K562 (cell line): ENCODE measurements around the gene GDF9. TPM values are rescaled to one million over a fixed set of nuclear protein-coding genes. Genes with fewer than 3 reads are reported as not detected.

Experiments used
- ESRRA ChIP-seq: fragments of 450-650 bp; IDR thresholded peaks from 2 replicates; pipeline ENCODE4 v1.6.1; 2014; ENCODE audit warnings: low read depth, mild to moderate bottlenecking, moderate library complexity, borderline replicate concordance
- FOXA1 ChIP-seq: fragments of 450-650 bp; IDR thresholded peaks from 2 replicates; pipeline ENCODE4 v1.6.1; 2016; ENCODE audit warnings: mild to moderate bottlenecking, borderline replicate concordance
- HDAC1 ChIP-seq, 2 experiments: fragments of 450-650 bp; IDR thresholded peaks; 2 replicates each; pipeline ENCODE4 v1.6.1; 2016 to 2017; ENCODE audit warnings: inconsistent platforms in 1 of 2, mild to moderate bottlenecking in 1 of 2, moderate library complexity in 1 of 2
- HDAC3 ChIP-seq: fragments of 450-650 bp; IDR thresholded peaks from 2 replicates; pipeline ENCODE4 v1.6.1; 2018; ENCODE audit warnings: borderline replicate concordance, mild to moderate bottlenecking, moderate library complexity; ENCODE audit not compliant: partially characterized antibody
- MAZ ChIP-seq, 2 experiments: fragments of 450-650 bp in 1 of 2; sonication (generic) in 1 of 2; formaldehyde crosslinking; IDR thresholded peaks in 1 of 2; conservative IDR thresholded peaks in 1 of 2; 2 replicates each; pipeline versions ENCODE4 v1.4.0 to v1.5.0; 2020; ENCODE audit warnings: mild to moderate bottlenecking in 1 of 2, missing genetic modification reagents in 1 of 2
- NFATC3 ChIP-seq: fragments of 450-650 bp; IDR thresholded peaks from 2 replicates; pipeline ENCODE4 v1.6.1; 2017; ENCODE audit warnings: mild to moderate bottlenecking
- PYGO2 ChIP-seq: fragments of 450-650 bp; IDR thresholded peaks from 2 replicates; pipeline ENCODE4 v1.6.1; 2016; ENCODE audit warnings: mild to moderate bottlenecking, missing genetic modification characterization, moderate library complexity, missing compliant biosample characterization
- RBBP5 ChIP-seq: fragments of 200-600 bp; sonication (generic); IDR thresholded peaks from 2 replicates; pipeline ENCODE4 v1.6.1; 2012; ENCODE audit warnings: borderline replicate concordance, mild to moderate bottlenecking, low read length, control low read depth, inconsistent platforms; ENCODE audit not compliant: insufficient read depth, poor library complexity, severe bottlenecking
- SLC30A9 ChIP-seq: fragments of 250-450 bp; sonication (Bioruptor Pico); IDR thresholded peaks from 2 replicates; pipeline ENCODE4 v1.8.0; 2022; ENCODE audit warnings: mild to moderate bottlenecking, moderate library complexity
- SNRNP70 ChIP-seq: fragments of 200-400 bp; formaldehyde crosslinking; optimal IDR thresholded peaks from 2 replicates; pipeline ENCODE3; 2017; ENCODE audit warnings: low read depth, low read length
- SPI1 ChIP-seq: IDR thresholded peaks from 2 replicates; pipeline ENCODE4 v1.6.1; 2011; ENCODE audit warnings: low read depth, low read length, control low read depth, borderline replicate concordance
- SREBF2 ChIP-seq: sonication (generic); formaldehyde crosslinking; IDR thresholded peaks from 2 replicates; pipeline ENCODE4 v1.4.0; 2020; ENCODE audit warnings: mild to moderate bottlenecking, missing genetic modification reagents
- SRSF7 ChIP-seq: fragments of 200-400 bp; formaldehyde crosslinking; optimal IDR thresholded peaks from 2 replicates; pipeline ENCODE3; 2017; ENCODE audit warnings: mild to moderate bottlenecking, low read depth, low read length
- ZNF134 ChIP-seq: fragments of 250-450 bp; sonication (Bioruptor Pico); conservative IDR thresholded peaks from 2 replicates; pipeline ENCODE4 v1.4.0; 2020
- ZNF184 ChIP-seq: sonication (generic); formaldehyde crosslinking; IDR thresholded peaks from 2 replicates; pipeline ENCODE4 v1.5.0; 2020; ENCODE audit warnings: missing genetic modification reagents
- ZNF263 ChIP-seq: sonication (generic); formaldehyde crosslinking; IDR thresholded peaks from 2 replicates; pipeline ENCODE4 v1.8.0; 2022; ENCODE audit warnings: mild to moderate bottlenecking, missing genetic modification reagents, borderline replicate concordance
- polyA plus RNA-seq, 8 experiments: library from polyadenylated mRNA; depleted of rRNA in 4 of 8; stranded (reverse) in 5 of 8; unstranded in 3 of 8; fragments of >200 nt; fragmentation: Nextera tagmentation in 2 of 8; fragmentation: Illumina TruSeq in 1 of 8; extraction: Ambion mirVana in 2 of 8; extraction: Trizol in 1 of 8; gene quantifications; 2 replicates each; pipeline versions ENCODE4 v1.2.1 to v1.2.3, GENCODE V29; 2011 to 2014; ENCODE audit warnings: inconsistent platforms in 1 of 8, missing spikeins in 1 of 8
- total RNA-seq, 7 experiments: library from RNA; depleted of rRNA in 6 of 7; stranded (reverse); fragments of >200 nt in 6 of 7; fragmentation: Illumina TruSeq in 2 of 7; extraction: Trizol in 2 of 7; gene quantifications; 2 replicates each; pipeline versions ENCODE4 v1.2.1 to v1.2.3, GENCODE V29; 2011 to 2021; ENCODE audit warnings: low replicate concordance in 1 of 7
- TF ChIP-seq, protein P1 (sequence below): fragments of 250-450 bp; sonication (Bioruptor Pico); IDR thresholded peaks from 2 replicates; pipeline ENCODE4 v1.5.1; 2021; ENCODE audit warnings: mild to moderate bottlenecking
- TF ChIP-seq, protein P2 (sequence below): fragments of 250-450 bp; sonication (Bioruptor Pico); IDR thresholded peaks from 2 replicates; pipeline ENCODE4 v1.8.0; 2022; ENCODE audit warnings: moderate library complexity, mild to moderate bottlenecking, inconsistent platforms
- TF ChIP-seq, protein P3 (sequence below): fragments of 200-800 bp; sonication (Bioruptor generic); IDR thresholded peaks from 2 replicates; pipeline ENCODE4 v1.6.1; 2017; ENCODE audit warnings: missing genetic modification characterization, missing compliant biosample characterization
- TF ChIP-seq, protein P4 (sequence below): sonication (generic); formaldehyde crosslinking; IDR thresholded peaks from 2 replicates; pipeline ENCODE4 v1.8.1; 2023; ENCODE audit warnings: mild to moderate bottlenecking, missing genetic modification reagents
- TF ChIP-seq, protein P5 (sequence below): fragments of 450-650 bp; formaldehyde crosslinking; IDR thresholded peaks from 2 replicates; pipeline ENCODE4 v1.4.0; 2020; ENCODE audit warnings: mild to moderate bottlenecking

Gene GDF9
- total and polyA plus RNA-seq, 9 of the 15 experiments (the other 6 are each of a cell fraction or from before 2014, with no cell fraction given): 0.10 to 0.70 (median 0.20) TPM; not detected in 1

DNA sequence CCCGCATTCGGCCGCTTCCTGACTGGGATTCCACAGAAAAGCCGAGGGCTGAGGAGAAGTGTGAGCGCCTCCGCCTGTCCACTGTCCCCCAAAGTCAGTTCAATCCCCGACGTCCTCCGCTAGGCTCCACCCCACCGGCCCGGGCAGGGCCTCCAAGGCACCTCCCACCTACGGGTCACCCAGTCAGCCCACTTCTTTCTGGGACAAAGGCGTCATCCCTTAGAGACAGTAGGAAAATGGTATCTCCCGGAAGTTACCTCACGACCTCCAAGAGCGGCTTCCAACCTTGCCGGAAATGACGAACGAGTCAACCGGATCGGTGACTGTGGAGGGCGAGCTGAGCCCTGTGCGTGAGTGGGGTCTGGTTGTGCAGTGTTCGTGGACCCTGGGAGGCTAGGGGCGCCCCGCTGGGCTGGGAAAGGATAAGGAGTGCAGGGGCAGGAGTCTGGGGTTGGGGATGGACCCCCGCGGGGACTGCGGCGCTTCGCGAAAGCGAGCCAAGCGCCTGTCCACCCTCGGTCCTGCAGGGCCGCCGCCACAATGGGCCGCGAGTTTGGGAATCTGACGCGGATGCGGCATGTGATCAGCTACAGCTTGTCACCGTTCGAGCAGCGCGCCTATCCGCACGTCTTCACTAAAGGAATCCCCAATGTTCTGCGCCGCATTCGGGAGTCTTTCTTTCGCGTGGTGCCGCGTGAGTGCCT is at the start of gene GDF9, which contains the start of gene UQCRQ (continued):
- TF ChIP-seq, protein P1, sequence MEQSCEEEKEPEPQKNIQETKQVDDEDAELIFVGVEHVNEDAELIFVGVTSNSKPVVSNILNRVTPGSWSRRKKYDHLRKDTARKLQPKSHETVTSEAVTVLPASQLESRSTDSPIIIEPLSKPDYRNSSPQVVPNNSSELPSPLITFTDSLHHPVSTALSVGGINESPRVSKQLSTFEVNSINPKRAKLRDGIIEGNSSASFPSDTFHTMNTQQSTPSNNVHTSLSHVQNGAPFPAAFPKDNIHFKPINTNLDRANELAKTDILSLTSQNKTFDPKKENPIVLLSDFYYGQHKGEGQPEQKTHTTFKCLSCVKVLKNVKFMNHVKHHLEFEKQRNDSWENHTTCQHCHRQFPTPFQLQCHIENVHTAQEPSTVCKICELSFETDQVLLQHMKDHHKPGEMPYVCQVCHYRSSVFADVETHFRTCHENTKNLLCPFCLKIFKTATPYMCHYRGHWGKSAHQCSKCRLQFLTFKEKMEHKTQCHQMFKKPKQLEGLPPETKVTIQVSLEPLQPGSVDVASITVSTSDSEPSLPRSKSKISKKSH (CRISPR knock-in tag): no peak
- TF ChIP-seq, protein P2, sequence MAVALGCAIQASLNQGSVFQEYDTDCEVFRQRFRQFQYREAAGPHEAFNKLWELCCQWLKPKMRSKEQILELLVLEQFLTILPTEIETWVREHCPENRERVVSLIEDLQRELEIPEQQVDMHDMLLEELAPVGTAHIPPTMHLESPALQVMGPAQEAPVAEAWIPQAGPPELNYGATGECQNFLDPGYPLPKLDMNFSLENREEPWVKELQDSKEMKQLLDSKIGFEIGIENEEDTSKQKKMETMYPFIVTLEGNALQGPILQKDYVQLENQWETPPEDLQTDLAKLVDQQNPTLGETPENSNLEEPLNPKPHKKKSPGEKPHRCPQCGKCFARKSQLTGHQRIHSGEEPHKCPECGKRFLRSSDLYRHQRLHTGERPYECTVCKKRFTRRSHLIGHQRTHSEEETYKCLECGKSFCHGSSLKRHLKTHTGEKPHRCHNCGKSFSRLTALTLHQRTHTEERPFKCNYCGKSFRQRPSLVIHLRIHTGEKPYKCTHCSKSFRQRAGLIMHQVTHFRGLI (CRISPR knock-in tag): no peak
- TF ChIP-seq SRSF7 (no peak), FOXA1 (no peak), ZNF184 (no peak), SNRNP70 (no peak), SREBF2 (CRISPR knock-in tag) (peak; percentile 94; the same call in 1 of the 2 replicates), HDAC1 (IDR thresholded peaks at IDR 0.05) (peak in 1 of 2 experiments; percentile 86; a peak in 2 of 4 replicates), HDAC3 (no peak), SLC30A9 (no peak), NFATC3 (no peak), ZNF263 (0 out of 2 replicates have a peak, but pooled peaks have one; percentile 46), ESRRA (peak; percentile 77; the same call in 1 of the 2 replicates), PYGO2 (tag) (no peak), SPI1 (no peak), MAZ (CRISPR knock-in tag; conservative IDR thresholded peaks at IDR 0.05 in 1 of 2, IDR thresholded peaks at IDR 0.05 in 1 of 2) (peak; percentile 28 to 88), RBBP5 (peak; percentile 94), ZNF134 (CRISPR knock-in tag) (no peak)
- TF ChIP-seq, protein P3, sequence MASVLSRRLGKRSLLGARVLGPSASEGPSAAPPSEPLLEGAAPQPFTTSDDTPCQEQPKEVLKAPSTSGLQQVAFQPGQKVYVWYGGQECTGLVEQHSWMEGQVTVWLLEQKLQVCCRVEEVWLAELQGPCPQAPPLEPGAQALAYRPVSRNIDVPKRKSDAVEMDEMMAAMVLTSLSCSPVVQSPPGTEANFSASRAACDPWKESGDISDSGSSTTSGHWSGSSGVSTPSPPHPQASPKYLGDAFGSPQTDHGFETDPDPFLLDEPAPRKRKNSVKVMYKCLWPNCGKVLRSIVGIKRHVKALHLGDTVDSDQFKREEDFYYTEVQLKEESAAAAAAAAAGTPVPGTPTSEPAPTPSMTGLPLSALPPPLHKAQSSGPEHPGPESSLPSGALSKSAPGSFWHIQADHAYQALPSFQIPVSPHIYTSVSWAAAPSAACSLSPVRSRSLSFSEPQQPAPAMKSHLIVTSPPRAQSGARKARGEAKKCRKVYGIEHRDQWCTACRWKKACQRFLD: no peak
- TF ChIP-seq, protein P4, sequence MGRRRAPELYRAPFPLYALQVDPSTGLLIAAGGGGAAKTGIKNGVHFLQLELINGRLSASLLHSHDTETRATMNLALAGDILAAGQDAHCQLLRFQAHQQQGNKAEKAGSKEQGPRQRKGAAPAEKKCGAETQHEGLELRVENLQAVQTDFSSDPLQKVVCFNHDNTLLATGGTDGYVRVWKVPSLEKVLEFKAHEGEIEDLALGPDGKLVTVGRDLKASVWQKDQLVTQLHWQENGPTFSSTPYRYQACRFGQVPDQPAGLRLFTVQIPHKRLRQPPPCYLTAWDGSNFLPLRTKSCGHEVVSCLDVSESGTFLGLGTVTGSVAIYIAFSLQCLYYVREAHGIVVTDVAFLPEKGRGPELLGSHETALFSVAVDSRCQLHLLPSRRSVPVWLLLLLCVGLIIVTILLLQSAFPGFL: no peak
- TF ChIP-seq, protein P5, sequence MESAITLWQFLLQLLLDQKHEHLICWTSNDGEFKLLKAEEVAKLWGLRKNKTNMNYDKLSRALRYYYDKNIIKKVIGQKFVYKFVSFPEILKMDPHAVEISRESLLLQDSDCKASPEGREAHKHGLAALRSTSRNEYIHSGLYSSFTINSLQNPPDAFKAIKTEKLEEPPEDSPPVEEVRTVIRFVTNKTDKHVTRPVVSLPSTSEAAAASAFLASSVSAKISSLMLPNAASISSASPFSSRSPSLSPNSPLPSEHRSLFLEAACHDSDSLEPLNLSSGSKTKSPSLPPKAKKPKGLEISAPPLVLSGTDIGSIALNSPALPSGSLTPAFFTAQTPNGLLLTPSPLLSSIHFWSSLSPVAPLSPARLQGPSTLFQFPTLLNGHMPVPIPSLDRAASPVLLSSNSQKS (CRISPR knock-in tag): no peak
